Measurements from ENCODE around the gene GYPA. TPM values are rescaled to one million over a fixed set of nuclear protein-coding genes. Genes with fewer than 3 reads are reported as not detected.
"Not testable (repeated sequence)": the region's sequence is repeated elsewhere in the genome, so short reads cannot be mapped to it uniquely, and the experiment has no call there.

The GYPA gene
- total RNA-seq, 2 donors from 2014 or later = not detected

- ATAC-seq = peak; percentile 65
- peaks cover 23% of the 10 kb centered on the region for H3K27me3 Mint-ChIP-seq
- not testable (repeated sequence) for H3K27ac Mint-ChIP-seq; H3K4me3 Mint-ChIP-seq; H3K9me3 ChIP-seq (ENCODE audit: control insufficient read depth, low read length, poor library complexity, severe bottlenecking); H3K4me1 Mint-ChIP-seq; DNase-seq; H3K36me3 Mint-ChIP-seq (ENCODE audit: low read depth)
Observed at GRCh38 chr4:144142690-144143326, 2.3 kb upstream of the GYPA start.

- ATAC-seq (no peak), DNase-seq (no peak)
- H3K27ac Mint-ChIP-seq = no peak overlapping the region
- no peak overlapping the region for H3K4me3 Mint-ChIP-seq
- H3K4me1 Mint-ChIP-seq = peaks cover 2% of the 10 kb centered on the region
- no peaks in the 10 kb centered on the region for H3K9me3 ChIP-seq (ENCODE audit: control insufficient read depth, low read length, poor library complexity, severe bottlenecking)
- H3K36me3 Mint-ChIP-seq (ENCODE audit: low read depth) = no peaks in the 10 kb centered on the region
- peaks cover 28% of the 10 kb centered on the region for H3K27me3 Mint-ChIP-seq
Observed at GRCh38 chr4:144141493-144141892, 975 bp upstream of the GYPA start.

- not testable (repeated sequence) for ATAC-seq; H3K36me3 Mint-ChIP-seq (ENCODE audit: low read depth); H3K4me3 Mint-ChIP-seq; H3K27ac Mint-ChIP-seq; H3K9me3 ChIP-seq (ENCODE audit: control insufficient read depth, low read length, poor library complexity, severe bottlenecking); DNase-seq; H3K4me1 Mint-ChIP-seq
- peaks cover 27% of the 10 kb centered on the region for H3K27me3 Mint-ChIP-seq
Observed at GRCh38 chr4:144139991-144140390, 527 bp downstream of the GYPA start.

- not testable (repeated sequence) for ATAC-seq; H3K4me1 Mint-ChIP-seq; DNase-seq; H3K27ac Mint-ChIP-seq; H3K4me3 Mint-ChIP-seq; H3K36me3 Mint-ChIP-seq (ENCODE audit: low read depth); H3K9me3 ChIP-seq (ENCODE audit: control insufficient read depth, low read length, poor library complexity, severe bottlenecking)
- H3K27me3 Mint-ChIP-seq = peaks cover 23% of the 10 kb centered on the region
Observed at GRCh38 chr4:144139547-144139946, 971 bp downstream of the GYPA start.

- not testable (repeated sequence) for ATAC-seq; H3K36me3 Mint-ChIP-seq (ENCODE audit: low read depth)
Observed at GRCh38 chr4:144138239-144138638, 2.3 kb downstream of the GYPA start.

GRCh38 chr4:144137137-144137931 lies 3.2 kb downstream of the GYPA start:
- not testable (repeated sequence) for ATAC-seq; DNase-seq; H3K4me1 Mint-ChIP-seq; H3K4me3 Mint-ChIP-seq; H3K9me3 ChIP-seq (ENCODE audit: control insufficient read depth, low read length, poor library complexity, severe bottlenecking); H3K36me3 Mint-ChIP-seq (ENCODE audit: low read depth)
- H3K27me3 Mint-ChIP-seq = peaks cover 18% of the 10 kb centered on the region
- peak overlapping the region; percentile 34 for H3K27ac Mint-ChIP-seq

More at GRCh38 chr4:144138239-144138638, 2.3 kb downstream of the GYPA start:
- H3K4me3 Mint-ChIP-seq; H3K4me1 Mint-ChIP-seq; H3K27ac Mint-ChIP-seq; DNase-seq; H3K9me3 ChIP-seq (ENCODE audit: control insufficient read depth, low read length, poor library complexity, severe bottlenecking): not testable (repeated sequence)
- H3K27me3 Mint-ChIP-seq = peaks cover 23% of the 10 kb centered on the region

GRCh38 chr4:144136189-144136588 lies 4.3 kb downstream of the GYPA start:
- not testable (repeated sequence) for H3K27ac Mint-ChIP-seq; H3K4me1 Mint-ChIP-seq; DNase-seq; H3K36me3 Mint-ChIP-seq (ENCODE audit: low read depth); H3K9me3 ChIP-seq (ENCODE audit: control insufficient read depth, low read length, poor library complexity, severe bottlenecking); ATAC-seq; H3K4me3 Mint-ChIP-seq
- H3K27me3 Mint-ChIP-seq = peaks cover 13% of the 10 kb centered on the region

- H3K36me3 Mint-ChIP-seq (ENCODE audit: low read depth); ATAC-seq: not testable (repeated sequence)
Observed at GRCh38 chr4:144130167-144130566, 10.4 kb downstream of the GYPA start.

GRCh38 chr4:144129336-144129875 lies 11.1 kb downstream of the GYPA start:
- not testable (repeated sequence) for H3K36me3 Mint-ChIP-seq (ENCODE audit: low read depth); H3K27ac Mint-ChIP-seq; ATAC-seq; H3K4me3 Mint-ChIP-seq; H3K4me1 Mint-ChIP-seq; H3K9me3 ChIP-seq (ENCODE audit: control insufficient read depth, low read length, poor library complexity, severe bottlenecking); DNase-seq; H3K27me3 Mint-ChIP-seq

More at GRCh38 chr4:144130167-144130566, 10.4 kb downstream of the GYPA start:
- not testable (repeated sequence) for H3K27me3 Mint-ChIP-seq; H3K4me3 Mint-ChIP-seq; H3K4me1 Mint-ChIP-seq; DNase-seq; H3K9me3 ChIP-seq (ENCODE audit: control insufficient read depth, low read length, poor library complexity, severe bottlenecking); H3K27ac Mint-ChIP-seq

- not testable (repeated sequence) for H3K9me3 ChIP-seq (ENCODE audit: control insufficient read depth, low read length, poor library complexity, severe bottlenecking); H3K4me3 Mint-ChIP-seq; H3K27me3 Mint-ChIP-seq; ATAC-seq; H3K27ac Mint-ChIP-seq; DNase-seq; H3K36me3 Mint-ChIP-seq (ENCODE audit: low read depth); H3K4me1 Mint-ChIP-seq
Observed at GRCh38 chr4:144128709-144129320, 11.7 kb downstream of the GYPA start.

- not testable (repeated sequence) for H3K4me3 Mint-ChIP-seq; ATAC-seq; H3K4me1 Mint-ChIP-seq; H3K9me3 ChIP-seq (ENCODE audit: control insufficient read depth, low read length, poor library complexity, severe bottlenecking); H3K27me3 Mint-ChIP-seq; H3K36me3 Mint-ChIP-seq (ENCODE audit: low read depth); H3K27ac Mint-ChIP-seq; DNase-seq
Observed at GRCh38 chr4:144125109-144125508, 15.4 kb downstream of the GYPA start.

- not testable (repeated sequence) for H3K36me3 Mint-ChIP-seq (ENCODE audit: low read depth); ATAC-seq; H3K27me3 Mint-ChIP-seq; H3K4me3 Mint-ChIP-seq; H3K4me1 Mint-ChIP-seq; DNase-seq; H3K27ac Mint-ChIP-seq; H3K9me3 ChIP-seq (ENCODE audit: control insufficient read depth, low read length, poor library complexity, severe bottlenecking)
Observed at GRCh38 chr4:144123982-144124635, 16.4 kb downstream of the GYPA start.

- H3K4me1 Mint-ChIP-seq, H3K4me3 Mint-ChIP-seq, DNase-seq: not testable (repeated sequence)
Observed at GRCh38 chr4:144123269-144123668, 17.2 kb downstream of the GYPA start.

More at GRCh38 chr4:144123269-144123668, 17.2 kb downstream of the GYPA start:
- H3K27me3 Mint-ChIP-seq; H3K27ac Mint-ChIP-seq; H3K36me3 Mint-ChIP-seq (ENCODE audit: low read depth); H3K9me3 ChIP-seq (ENCODE audit: control insufficient read depth, low read length, poor library complexity, severe bottlenecking); ATAC-seq: not testable (repeated sequence)

All from T-helper 17 cell (primary cell).